ENCODE data around the gene CD69. TPM values are rescaled to one million over a fixed set of nuclear protein-coding genes. Genes with fewer than 3 reads are reported as not detected.
A peak's percentile ranks its signal among the peaks of the same experiment; 100 is the strongest.

Gene CD69
- total RNA-seq, 1 donor from 2014 or later = 26.7 TPM

GRCh38 chr12:9710584-9711375, 49.9 kb downstream of the CD69 start:
- H3K9me3 Mint-ChIP-seq = no peaks in the 10 kb centered on the region
- H3K36me3 Mint-ChIP-seq (ENCODE audit: low read depth) = peaks cover 29% of the 10 kb centered on the region
- ChIA-PET POLR2A (interaction anchor here (0.6 to 9.1 kb wide), 13 partner anchors 9 to 79 kb away, joined by 3 to 89 read pairs (median 6); partner anchors contain the start of genes CLEC2D and CLECL1), CTCF (interaction anchor here (0.7 to 4.3 kb wide), 5 partner anchors 11 to 76 kb away, joined by 3 to 22 read pairs (median 3); no protein-coding TSS in a partner anchor)
- peak overlapping the region; percentile 98 for H3K27ac Mint-ChIP-seq
- intact Hi-C loops (cut with micrococcal nuclease) = no loop called here
- peaks cover 98% of the 10 kb centered on the region for H3K4me1 Mint-ChIP-seq
- DNase-seq (no peak), ATAC-seq (ENCODE audit: low read depth) (no peak)
- H3K27me3 Mint-ChIP-seq = no peaks in the 10 kb centered on the region
- no peak overlapping the region for H3K4me3 Mint-ChIP-seq
- TF ChIP-seq, protein P1, sequence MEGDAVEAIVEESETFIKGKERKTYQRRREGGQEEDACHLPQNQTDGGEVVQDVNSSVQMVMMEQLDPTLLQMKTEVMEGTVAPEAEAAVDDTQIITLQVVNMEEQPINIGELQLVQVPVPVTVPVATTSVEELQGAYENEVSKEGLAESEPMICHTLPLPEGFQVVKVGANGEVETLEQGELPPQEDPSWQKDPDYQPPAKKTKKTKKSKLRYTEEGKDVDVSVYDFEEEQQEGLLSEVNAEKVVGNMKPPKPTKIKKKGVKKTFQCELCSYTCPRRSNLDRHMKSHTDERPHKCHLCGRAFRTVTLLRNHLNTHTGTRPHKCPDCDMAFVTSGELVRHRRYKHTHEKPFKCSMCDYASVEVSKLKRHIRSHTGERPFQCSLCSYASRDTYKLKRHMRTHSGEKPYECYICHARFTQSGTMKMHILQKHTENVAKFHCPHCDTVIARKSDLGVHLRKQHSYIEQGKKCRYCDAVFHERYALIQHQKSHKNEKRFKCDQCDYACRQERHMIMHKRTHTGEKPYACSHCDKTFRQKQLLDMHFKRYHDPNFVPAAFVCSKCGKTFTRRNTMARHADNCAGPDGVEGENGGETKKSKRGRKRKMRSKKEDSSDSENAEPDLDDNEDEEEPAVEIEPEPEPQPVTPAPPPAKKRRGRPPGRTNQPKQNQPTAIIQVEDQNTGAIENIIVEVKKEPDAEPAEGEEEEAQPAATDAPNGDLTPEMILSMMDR (IDR thresholded peaks at IDR 0.05) = no peak

DNA sequence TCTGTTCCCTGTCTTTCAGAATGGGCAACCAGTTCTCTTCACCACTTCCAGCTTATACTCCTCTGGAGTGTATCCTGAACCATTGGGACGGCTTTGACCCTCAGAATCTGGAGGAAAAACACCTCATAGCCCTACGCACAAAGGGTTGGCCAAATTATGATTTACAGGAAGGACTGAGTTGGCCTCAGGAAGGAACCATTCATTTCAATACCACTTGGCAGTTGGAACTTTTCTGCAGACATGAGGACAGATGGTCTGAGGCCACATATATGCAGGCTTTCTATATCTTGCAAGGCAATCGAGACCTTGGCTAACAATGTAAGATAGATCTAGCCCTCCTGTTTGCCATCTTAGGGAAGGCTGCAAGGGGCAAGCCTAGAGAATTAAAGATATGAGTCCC, 51.8 kb downstream of the CD69 start:
- H3K9me3 Mint-ChIP-seq = peaks cover 5% of the 10 kb centered on the region
- H3K4me1 Mint-ChIP-seq = peaks cover 94% of the 10 kb centered on the region
- TF ChIP-seq, protein P1 (IDR thresholded peaks at IDR 0.05) = no peak
- no peaks in the 10 kb centered on the region for H3K27me3 Mint-ChIP-seq
- peaks cover 19% of the 10 kb centered on the region for H3K36me3 Mint-ChIP-seq (ENCODE audit: low read depth)
- CTCF ChIA-PET = interaction anchor here (0.7 to 4.9 kb wide), 14 partner anchors 9 to 378 kb away, joined by 4 to 36 read pairs (median 10); partner anchors contain the start of gene CLEC2D
- no peak for DNase-seq
- intact Hi-C loops (cut with micrococcal nuclease) = loop anchor here (1.0 to 5.0 kb wide), 2 partner anchors 37 to 75 kb away; no protein-coding TSS in a partner anchor
- POLR2A ChIA-PET = interaction anchor here (1.0 to 9.1 kb wide), 13 partner anchors 8 to 378 kb away, joined by 3 to 89 read pairs (median 7); partner anchors contain the start of gene CLEC2D
- H3K4me3 Mint-ChIP-seq = no peak overlapping the region
- peak overlapping the region; percentile 93 for H3K27ac Mint-ChIP-seq
- ATAC-seq (ENCODE audit: low read depth) = no peak

GRCh38 chr12:9707864-9708808, 52.6 kb downstream of the CD69 start:
- Mint-ChIP-seq H3K4me3 (peak overlapping the region; percentile 59), H3K27ac (peak overlapping the region; percentile 93), H3K4me1 (peaks cover 89% of the 10 kb centered on the region), H3K9me3 (peaks cover 5% of the 10 kb centered on the region), H3K36me3 (ENCODE audit: low read depth) (peaks cover 15% of the 10 kb centered on the region), H3K27me3 (no peaks in the 10 kb centered on the region)
- intact Hi-C loops (cut with micrococcal nuclease) = loop anchor here (1.0 to 5.0 kb wide), 3 partner anchors 15 to 74 kb away; no protein-coding TSS in a partner anchor
- DNase-seq (no peak), ATAC-seq (ENCODE audit: low read depth) (peak; percentile 50)
- TF ChIP-seq, protein P1 (IDR thresholded peaks at IDR 0.05) = peak; percentile 23
- CTCF ChIA-PET = interaction anchor here (0.7 to 4.9 kb wide), 17 partner anchors 8 to 377 kb away, joined by 3 to 36 read pairs (median 8); partner anchors contain the start of gene CLEC2D
- POLR2A ChIA-PET = interaction anchor here (0.7 to 9.1 kb wide), 17 partner anchors 8 to 377 kb away, joined by 3 to 89 read pairs (median 6); partner anchors contain the start of genes CLEC2D and CLECL1

DNA sequence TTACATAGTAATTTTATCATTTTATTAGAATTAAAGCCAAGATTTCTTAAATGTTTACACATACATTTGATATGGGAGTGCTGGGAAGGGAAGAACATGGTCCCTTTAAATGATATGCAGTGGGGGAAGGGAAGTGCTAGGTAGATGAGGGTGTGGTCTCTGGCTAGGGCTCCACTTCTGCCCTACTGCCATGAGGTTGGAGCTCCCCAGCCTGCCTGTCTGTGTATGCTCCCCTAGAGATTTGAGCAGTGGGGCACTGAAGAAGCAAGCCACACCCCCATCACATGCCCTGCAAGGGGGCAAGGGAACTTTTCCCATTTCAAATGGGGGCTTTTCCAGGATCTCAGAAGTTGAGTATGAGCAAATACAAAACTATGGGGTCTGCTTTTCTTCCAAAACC, 53.3 kb downstream of the CD69 start:
- H3K4me1 Mint-ChIP-seq = peaks cover 88% of the 10 kb centered on the region
- CTCF ChIA-PET = interaction anchor here (0.8 to 4.9 kb wide), 10 partner anchors 10 to 73 kb away, joined by 4 to 36 read pairs (median 10); no protein-coding TSS in a partner anchor
- intact Hi-C loops (cut with micrococcal nuclease) = loop anchor here (2.0 to 5.0 kb wide), 2 partner anchors 15 to 35 kb away; no protein-coding TSS in a partner anchor
- ATAC-seq (ENCODE audit: low read depth) = peak; percentile 51
- TF ChIP-seq, protein P1 (IDR thresholded peaks at IDR 0.05) = no peak
- H3K27me3 Mint-ChIP-seq = no peaks in the 10 kb centered on the region
- H3K4me3 Mint-ChIP-seq = peak overlapping the region; percentile 59
- DNase-seq = no peak
- H3K9me3 Mint-ChIP-seq = peaks cover 5% of the 10 kb centered on the region
- H3K36me3 Mint-ChIP-seq (ENCODE audit: low read depth) = peaks cover 15% of the 10 kb centered on the region
- H3K27ac Mint-ChIP-seq = peak overlapping the region; percentile 93
- POLR2A ChIA-PET = interaction anchor here (1.2 to 9.1 kb wide), 13 partner anchors 7 to 60 kb away, joined by 3 to 89 read pairs (median 7); partner anchors contain the start of genes CLEC2D and CLECL1
